Choroid plexus epithelial cell (primary cell): ENCODE measurements around the gene TBCD.

Experiments
- DNase-seq: peaks from one replicate; pipeline ENCODE4 v3.0.0-alpha.2; 2010; ENCODE audit warnings: low read depth
- H3K4me3 ChIP-seq: 2 replicates; pipeline ENCODE4 v1.5.1; 2011; ENCODE audit warnings: low read depth, mild to moderate bottlenecking, control low read depth, low read length, moderate library complexity
- TF ChIP-seq, protein P1 (sequence below): conservative IDR thresholded peaks from 2 replicates; pipeline ENCODE4 v1.5.1; 2011; ENCODE audit warnings: low read depth, mild to moderate bottlenecking, control low read depth, inconsistent platforms, low read length, moderate library complexity

TBCD gene

GRCh38 chr17:82795615-82796014 lies 43.8 kb downstream of the TBCD start:
- no peak overlapping the region for H3K4me3 ChIP-seq
- TF ChIP-seq, protein P1, sequence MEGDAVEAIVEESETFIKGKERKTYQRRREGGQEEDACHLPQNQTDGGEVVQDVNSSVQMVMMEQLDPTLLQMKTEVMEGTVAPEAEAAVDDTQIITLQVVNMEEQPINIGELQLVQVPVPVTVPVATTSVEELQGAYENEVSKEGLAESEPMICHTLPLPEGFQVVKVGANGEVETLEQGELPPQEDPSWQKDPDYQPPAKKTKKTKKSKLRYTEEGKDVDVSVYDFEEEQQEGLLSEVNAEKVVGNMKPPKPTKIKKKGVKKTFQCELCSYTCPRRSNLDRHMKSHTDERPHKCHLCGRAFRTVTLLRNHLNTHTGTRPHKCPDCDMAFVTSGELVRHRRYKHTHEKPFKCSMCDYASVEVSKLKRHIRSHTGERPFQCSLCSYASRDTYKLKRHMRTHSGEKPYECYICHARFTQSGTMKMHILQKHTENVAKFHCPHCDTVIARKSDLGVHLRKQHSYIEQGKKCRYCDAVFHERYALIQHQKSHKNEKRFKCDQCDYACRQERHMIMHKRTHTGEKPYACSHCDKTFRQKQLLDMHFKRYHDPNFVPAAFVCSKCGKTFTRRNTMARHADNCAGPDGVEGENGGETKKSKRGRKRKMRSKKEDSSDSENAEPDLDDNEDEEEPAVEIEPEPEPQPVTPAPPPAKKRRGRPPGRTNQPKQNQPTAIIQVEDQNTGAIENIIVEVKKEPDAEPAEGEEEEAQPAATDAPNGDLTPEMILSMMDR, result no peak
- no peak for DNase-seq

GRCh38 chr17:82797061-82797460 lies 45.2 kb downstream of the TBCD start:
- no peak for DNase-seq
- TF ChIP-seq, protein P1, result no peak

DNA sequence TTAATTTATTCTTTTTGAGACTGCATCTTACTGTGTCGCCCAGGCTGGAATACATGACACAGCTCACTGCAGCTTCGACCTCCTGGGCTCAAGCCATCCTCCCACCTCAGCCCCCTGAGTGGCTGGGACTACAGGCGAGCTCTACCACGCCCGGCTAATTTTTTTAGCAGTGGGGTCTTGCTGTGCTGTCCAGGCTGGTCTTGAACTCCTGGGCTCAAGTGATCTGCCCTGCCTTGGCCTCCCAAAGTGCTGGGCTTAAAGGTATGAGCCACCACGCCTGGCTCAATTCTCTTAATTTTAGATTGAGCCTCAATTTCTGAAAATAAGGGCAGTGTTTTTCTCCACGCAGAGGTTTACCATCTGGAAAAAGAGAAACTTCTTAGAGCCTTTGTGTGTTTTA lies 46.9 kb downstream of the TBCD start:
- no peak overlapping the region for H3K4me3 ChIP-seq
- TF ChIP-seq, protein P1, result no peak
- no peak for DNase-seq

More at GRCh38 chr17:82797061-82797460, 45.2 kb downstream of the TBCD start:
- no peak overlapping the region for H3K4me3 ChIP-seq

- TF ChIP-seq, protein P1, result no peak
- no peak for DNase-seq
- no peak overlapping the region for H3K4me3 ChIP-seq
Measured at GRCh38 chr17:82799591-82799990, 47.7 kb downstream of the TBCD start.

GRCh38 chr17:82800885-82801284 lies 49.0 kb downstream of the TBCD start:
- DNase-seq, result no peak
- TF ChIP-seq, protein P1, result no peak
- H3K4me3 ChIP-seq, result no peak overlapping the region

GRCh38 chr17:82801377-82801970 lies 49.6 kb downstream of the TBCD start:
- TF ChIP-seq, protein P1, result no peak
- H3K4me3 ChIP-seq, result no peak overlapping the region
- DNase-seq, result no peak

- DNase-seq, result no peak
- H3K4me3 ChIP-seq, result no peak overlapping the region
- TF ChIP-seq, protein P1, result no peak
Measured at GRCh38 chr17:82802075-82802780, 50.4 kb downstream of the TBCD start.
